T-helper 2 cell (primary cell): ENCODE data around the gene GRHL3.

ENCODE experiments used
- DNase-seq, 5 experiments: peaks; one replicate each; pipeline versions ENCODE4 v3.0.0 to v3.0.0-alpha.2; 2012 to 2022

Gene GRHL3

DNA sequence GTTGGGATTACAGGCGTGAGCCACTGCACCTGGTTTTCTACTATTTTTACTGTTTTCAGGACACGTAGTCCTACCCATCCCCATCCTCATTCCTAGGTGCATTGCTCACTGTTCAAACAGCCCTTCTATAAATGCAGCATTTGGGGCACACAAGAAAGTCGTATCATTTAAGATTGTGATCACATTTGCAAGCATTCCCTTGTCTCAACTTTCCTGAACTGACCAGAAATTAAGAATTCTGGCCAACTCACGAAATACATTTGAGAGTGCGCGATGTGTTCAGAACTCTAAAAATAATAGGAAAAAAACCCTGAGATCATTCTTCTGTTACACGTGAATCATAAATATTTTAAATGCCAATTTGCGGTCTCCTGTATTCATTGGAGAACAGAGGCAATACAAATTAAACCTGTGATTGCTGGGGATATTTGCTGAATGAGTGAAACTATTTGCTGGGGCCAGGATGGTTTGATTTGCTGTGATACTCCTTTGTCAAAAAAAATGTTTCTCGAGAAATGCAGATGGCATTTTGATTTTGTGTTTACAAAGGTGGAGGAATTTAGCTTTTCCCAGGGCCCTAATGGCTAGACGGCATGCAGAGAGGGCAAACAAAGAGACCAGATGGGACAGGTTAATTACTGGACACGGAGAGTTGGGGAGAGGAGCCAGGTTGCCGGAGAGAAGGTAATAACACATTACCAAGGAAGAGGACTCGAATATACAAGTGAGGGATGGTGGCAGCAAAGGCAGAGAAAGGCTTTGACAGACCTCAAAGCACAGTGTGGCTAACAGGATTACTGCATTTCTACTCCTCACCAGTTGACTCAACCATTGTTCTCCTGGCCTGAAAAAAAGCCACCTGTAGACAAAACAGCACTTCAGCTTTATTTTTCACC is 56.0 kb downstream of the GRHL3 start:
- DNase-seq, result no peak

- no peak for DNase-seq
Measured at GRCh38 chr1:24379733-24380315, 60.7 kb downstream of the GRHL3 start.

DNA sequence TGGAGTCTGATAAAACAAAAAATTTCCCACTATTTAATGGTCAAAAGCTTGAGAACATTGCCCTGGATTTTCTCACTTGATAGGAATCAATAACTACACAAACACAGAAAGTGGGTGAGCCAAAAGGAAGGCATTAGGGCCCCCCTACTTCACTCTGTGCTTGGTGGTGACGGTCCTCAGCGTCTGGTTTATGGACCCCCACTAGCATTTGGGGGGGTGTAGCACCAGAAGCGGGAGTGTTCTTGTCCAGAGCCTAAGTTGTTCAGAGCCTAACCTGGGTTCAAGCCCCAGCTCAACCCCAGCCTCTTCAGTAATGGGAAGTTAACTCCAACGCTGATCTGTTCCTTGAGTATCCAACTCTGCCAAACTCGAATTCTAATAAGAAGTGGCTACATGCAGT is 61.4 kb downstream of the GRHL3 start:
- no peak for DNase-seq

- DNase-seq, result no peak
Measured at GRCh38 chr1:24381256-24381655, 62.1 kb downstream of the GRHL3 start.

GRCh38 chr1:24382165-24382577 is 63.0 kb downstream of the GRHL3 start:
- DNase-seq, result no peak

- no peak for DNase-seq
Measured at GRCh38 chr1:24383381-24383940, 64.3 kb downstream of the GRHL3 start.

- peak in 2 of 5 experiments; percentile 7 to 75 for DNase-seq
Measured at GRCh38 chr1:24384251-24385090, 65.3 kb downstream of the GRHL3 start.

GRCh38 chr1:24385160-24385940 is 66.2 kb downstream of the GRHL3 start:
- peak in 2 of 5 experiments; percentile 15 to 61 for DNase-seq

DNA sequence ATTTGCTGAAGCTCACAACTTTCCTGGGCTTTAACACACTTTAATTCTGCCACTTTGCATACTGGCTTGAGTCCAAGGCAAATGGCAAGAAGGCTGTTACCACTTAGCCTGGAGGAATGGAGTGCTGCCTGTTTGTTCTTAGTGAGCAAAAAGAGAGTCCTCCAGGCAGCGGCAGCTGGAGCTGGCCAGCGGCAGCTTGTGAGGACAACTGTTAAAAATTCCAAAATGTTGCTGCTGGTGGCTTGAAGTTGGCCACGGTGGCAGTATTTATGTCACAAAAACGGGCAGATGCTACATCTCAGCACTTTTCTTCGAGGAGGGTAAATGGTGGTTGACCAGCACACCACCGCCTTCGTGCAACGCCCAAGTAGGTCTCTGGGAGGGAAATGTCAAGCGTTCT is 67.1 kb downstream of the GRHL3 start:
- DNase-seq, result no peak

- no peak for DNase-seq
Measured at GRCh38 chr1:24386931-24387330, 67.8 kb downstream of the GRHL3 start.

DNA sequence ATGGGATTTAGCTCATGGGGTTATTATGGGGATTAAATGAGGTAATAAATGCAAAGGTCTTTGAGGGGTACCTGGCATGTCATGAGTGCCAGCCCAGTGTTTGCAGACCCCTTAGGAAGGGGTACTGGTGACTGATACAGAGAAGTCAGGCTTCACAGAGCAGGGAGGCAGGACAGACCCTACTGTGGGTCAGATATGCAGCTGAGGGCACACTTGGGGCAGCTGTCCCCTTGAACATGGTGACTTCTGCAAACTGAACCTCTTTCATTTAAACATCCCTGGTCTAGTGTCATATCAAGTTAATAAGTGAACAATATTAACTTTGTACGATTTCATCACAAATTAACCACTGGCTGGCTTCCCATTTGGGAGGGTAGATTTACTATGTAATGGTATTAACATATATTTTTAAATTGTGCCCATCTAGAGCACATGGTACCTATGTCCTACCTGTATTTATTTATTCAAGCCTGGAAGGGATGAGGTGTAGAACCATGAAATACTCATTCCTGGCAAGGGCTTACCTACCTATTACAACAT is 68.5 kb downstream of the GRHL3 start:
- no peak for DNase-seq

DNA sequence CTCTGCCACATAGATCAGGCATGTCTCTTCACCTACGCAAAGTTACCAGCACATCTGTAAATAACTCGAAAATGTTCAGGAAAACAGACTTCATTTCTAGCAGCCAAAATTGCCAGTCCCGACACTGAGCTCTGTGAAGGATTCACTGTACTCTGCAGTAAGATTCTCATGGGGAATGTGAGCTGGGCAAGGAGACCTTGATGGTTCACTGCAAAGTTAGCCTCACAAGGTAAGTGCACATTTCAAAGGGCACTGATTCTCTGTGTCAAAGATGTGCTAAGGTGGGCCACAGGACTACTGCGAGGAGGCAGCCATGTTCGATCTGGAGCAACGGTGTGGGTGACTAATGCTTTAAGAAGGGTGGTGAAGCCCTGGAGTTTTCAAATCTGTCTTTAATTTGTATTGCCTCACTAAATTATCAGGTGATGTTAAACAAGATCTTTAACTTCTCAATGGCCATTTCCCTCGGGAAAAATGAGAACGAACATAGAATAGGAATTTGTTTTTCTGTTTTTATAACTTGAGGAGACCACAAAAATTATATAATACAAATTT is 69.3 kb downstream of the GRHL3 start:
- DNase-seq, result no peak

GRCh38 chr1:24389231-24389678 is 70.1 kb downstream of the GRHL3 start:
- DNase-seq, result no peak

DNA sequence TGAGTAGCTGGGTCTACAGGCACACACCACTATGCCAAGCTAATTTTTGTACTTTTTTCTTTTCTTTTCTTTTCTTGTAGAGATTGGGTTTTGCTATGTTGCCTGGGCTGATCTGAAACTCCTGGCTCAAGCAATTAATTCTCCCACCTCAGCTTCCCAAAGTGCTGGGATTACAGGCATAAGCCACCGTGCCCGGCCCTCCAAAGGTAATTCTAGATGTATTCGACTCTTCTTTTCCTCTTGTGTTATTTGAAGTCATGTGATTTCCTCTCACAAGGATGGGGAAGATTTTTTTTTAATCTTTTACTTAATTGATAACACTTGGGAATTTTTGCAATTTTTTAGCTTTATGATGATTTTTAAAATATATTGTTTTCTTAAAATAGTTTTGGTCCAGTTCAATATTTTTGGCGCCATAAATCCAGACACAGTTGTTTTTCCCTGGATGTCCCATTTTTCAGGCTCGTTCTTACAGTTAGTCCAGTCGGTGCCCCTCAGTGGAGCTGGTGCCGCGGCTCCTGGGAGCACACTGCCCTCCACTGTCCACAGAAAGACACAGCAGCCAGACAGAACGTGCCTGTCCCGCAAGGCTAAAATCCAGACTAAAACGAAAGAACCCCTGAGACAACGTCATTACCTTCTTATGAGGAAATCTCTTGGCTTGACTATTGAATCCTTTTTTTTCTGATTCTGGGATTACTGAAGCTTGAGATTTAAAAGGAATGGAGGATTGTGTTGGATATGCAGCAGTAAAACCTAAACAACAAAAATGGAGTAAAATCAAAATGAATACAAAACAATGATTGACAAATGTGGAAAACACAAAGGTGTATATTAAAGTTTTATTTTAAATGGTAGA is 72.0 kb downstream of the GRHL3 start:
- peak in 4 of 5 experiments; percentile 56 to 82 (median 60) for DNase-seq

- DNase-seq, result peak; percentile 21 to 81 (median 60)
Measured at GRCh38 chr1:24391882-24392603, 72.9 kb downstream of the GRHL3 start.

- DNase-seq, result no peak
Measured at GRCh38 chr1:24392604-24392946, 73.4 kb downstream of the GRHL3 start.

DNA sequence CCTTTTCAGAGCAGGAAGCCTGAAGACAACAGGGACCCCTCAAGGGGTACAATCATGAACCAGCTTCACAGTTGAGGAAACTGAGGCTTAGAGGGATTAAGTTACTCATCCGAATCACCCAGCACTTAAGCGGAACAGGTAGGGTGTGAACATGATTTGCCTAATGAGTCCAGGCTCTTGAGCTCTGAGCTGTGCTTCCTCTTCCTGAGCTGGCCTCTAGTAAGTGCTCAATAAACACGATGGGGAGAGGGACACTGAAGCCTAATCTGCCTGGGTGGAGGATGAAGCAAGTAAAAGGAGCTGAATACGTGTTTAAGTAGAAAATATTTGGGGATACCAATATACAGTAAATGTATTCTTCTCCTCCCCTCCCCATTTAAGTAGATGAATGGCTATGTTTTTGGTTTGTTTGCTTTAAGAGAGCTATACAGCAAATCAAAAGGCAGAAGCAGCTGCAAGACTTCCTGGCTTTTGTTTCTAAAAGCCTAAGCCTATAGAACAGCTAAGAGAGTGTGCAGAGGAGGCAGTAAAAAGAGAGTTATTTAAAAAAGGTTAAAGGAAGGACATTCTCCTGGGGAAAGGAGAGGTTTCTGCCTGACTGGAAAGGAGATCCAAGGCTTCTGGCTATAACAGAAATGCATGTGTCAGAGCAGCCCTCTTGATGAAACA is 74.0 kb downstream of the GRHL3 start:
- DNase-seq, result peak in 1 of 5 experiments; percentile 19

DNA sequence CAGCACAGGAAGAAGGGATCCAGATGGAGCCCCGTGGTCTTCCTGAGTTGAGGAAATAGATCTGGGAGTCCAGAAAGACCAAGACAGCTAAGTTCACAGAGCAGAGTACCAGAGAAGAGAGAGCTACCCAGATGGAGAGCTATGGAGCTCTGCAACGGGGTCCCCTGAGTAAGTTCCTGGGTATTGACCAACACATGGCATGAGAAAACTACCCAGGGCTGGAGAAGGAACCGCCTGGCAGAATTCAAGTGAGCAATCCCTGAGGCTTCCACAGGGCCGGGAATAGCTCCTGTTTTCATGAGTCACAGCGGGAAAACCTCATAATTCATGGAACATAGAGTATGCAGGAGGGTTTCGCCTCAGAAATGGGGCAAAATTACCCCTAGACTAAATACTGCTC is 74.7 kb downstream of the GRHL3 start:
- no peak for DNase-seq

DNA sequence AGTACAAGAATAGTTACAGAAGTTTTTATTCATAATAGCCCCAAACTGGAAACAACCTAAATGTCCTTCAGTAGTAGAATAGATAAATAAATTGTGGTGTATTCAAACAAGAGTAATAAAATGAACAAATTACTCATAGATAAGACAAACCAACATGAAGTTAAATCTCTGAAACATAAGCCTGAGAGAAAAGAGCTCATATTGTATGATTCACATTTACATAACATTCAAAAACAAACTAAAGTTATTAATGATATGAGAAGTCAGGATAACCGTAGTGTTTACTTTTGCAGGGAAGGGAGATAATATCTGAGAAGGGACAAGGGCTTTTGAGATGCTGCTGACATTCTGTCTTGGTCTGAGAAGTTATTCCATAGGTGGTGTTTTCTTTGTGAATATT is 80.9 kb downstream of the GRHL3 start:
- DNase-seq, result no peak
